MM.1S (cell line): ENCODE data around the gene HOXA13.

Experiments used
- DNase-seq: peaks from one replicate; pipeline ENCODE4 v3.0.0-alpha.2; 2015
- H2AFZ ChIP-seq: fragments of 300-600 bp; sonication (generic); 2 replicates; pipeline ENCODE4 v1.6.0; 2016; ENCODE audit warnings: antibody characterized with exemption, low read length
- H3F3A ChIP-seq: fragments of 300-600 bp; sonication (generic); 2 replicates; pipeline ENCODE4 v1.6.1; 2016; ENCODE audit warnings: mild to moderate bottlenecking, antibody characterized with exemption, low read length, moderate library complexity, mixed read lengths; ENCODE audit not compliant: insufficient read depth
- H3K27ac ChIP-seq: fragments of 300-600 bp; sonication (generic); 2 replicates; pipeline ENCODE4 v1.5.1; 2016; ENCODE audit warnings: mild to moderate bottlenecking, low read length
- H3K27me3 ChIP-seq: fragments of 300-600 bp; sonication (generic); replicated peaks from 2 replicates; pipeline ENCODE4 v1.6.0; 2016; ENCODE audit warnings: low read length; ENCODE audit not compliant: insufficient read depth
- H3K36me3 ChIP-seq: fragments of 300-600 bp; sonication (generic); replicated peaks from 2 replicates; pipeline ENCODE4 v1.6.1; 2016; ENCODE audit warnings: mild to moderate bottlenecking, low read length, mixed read lengths; ENCODE audit not compliant: insufficient read depth
- H3K4me1 ChIP-seq: fragments of 300-600 bp; sonication (generic); 2 replicates; pipeline ENCODE4 v1.6.1; 2016; ENCODE audit warnings: low read length, mixed read lengths
- H3K4me2 ChIP-seq: fragments of 300-600 bp; sonication (generic); 2 replicates; pipeline ENCODE4 v1.6.0; 2016; ENCODE audit warnings: low read depth, low read length
- H3K4me3 ChIP-seq: fragments of 300-600 bp; sonication (generic); 2 replicates; pipeline ENCODE4 v1.5.1; 2016; ENCODE audit warnings: low read length, mixed read lengths
- H3K79me2 ChIP-seq: fragments of 300-600 bp; sonication (generic); 2 replicates; pipeline ENCODE4 v1.6.1; 2016; ENCODE audit warnings: mixed run types, low read length, mixed read lengths
- H3K9ac ChIP-seq: fragments of 300-600 bp; sonication (generic); 2 replicates; pipeline ENCODE4 v1.6.1; 2016; ENCODE audit warnings: low read length, mixed read lengths
- H3K9me2 ChIP-seq: fragments of 300-600 bp; sonication (generic); replicated peaks from 2 replicates; pipeline ENCODE4 v1.6.1; 2016; ENCODE audit warnings: mild to moderate bottlenecking, low read length, mixed read lengths; ENCODE audit not compliant: insufficient read depth
- H3K9me3 ChIP-seq: fragments of 300-600 bp; sonication (generic); replicated peaks from 2 replicates; pipeline ENCODE4 v1.6.1; 2016; ENCODE audit warnings: mild to moderate bottlenecking, low read length, mixed read lengths; ENCODE audit not compliant: insufficient read depth
- H4K20me1 ChIP-seq: fragments of 300-600 bp; sonication (generic); 2 replicates; pipeline ENCODE4 v1.6.1; 2016; ENCODE audit warnings: mild to moderate bottlenecking, low read length, moderate library complexity, mixed read lengths; ENCODE audit not compliant: insufficient read depth
- EZH2 ChIP-seq: fragments of 300-600 bp; sonication (generic); optimal IDR thresholded peaks from 2 replicates; pipeline ENCODE3; 2017; ENCODE audit warnings: low read depth, mild to moderate bottlenecking, antibody characterized with exemption, low read length, mixed read lengths
- EZH2phosphoT487 ChIP-seq: fragments of 300-600 bp; sonication (generic); IDR thresholded peaks from 2 replicates; pipeline ENCODE4 v1.6.1; 2018; ENCODE audit warnings: antibody characterized with exemption, low read length
- TF ChIP-seq, protein P1 (sequence below): fragments of 300-600 bp; sonication (generic); IDR thresholded peaks from 2 replicates; pipeline ENCODE4 v1.5.1; 2016; ENCODE audit warnings: antibody characterized with exemption, low read length, mixed read lengths

The HOXA13 gene

DNA sequence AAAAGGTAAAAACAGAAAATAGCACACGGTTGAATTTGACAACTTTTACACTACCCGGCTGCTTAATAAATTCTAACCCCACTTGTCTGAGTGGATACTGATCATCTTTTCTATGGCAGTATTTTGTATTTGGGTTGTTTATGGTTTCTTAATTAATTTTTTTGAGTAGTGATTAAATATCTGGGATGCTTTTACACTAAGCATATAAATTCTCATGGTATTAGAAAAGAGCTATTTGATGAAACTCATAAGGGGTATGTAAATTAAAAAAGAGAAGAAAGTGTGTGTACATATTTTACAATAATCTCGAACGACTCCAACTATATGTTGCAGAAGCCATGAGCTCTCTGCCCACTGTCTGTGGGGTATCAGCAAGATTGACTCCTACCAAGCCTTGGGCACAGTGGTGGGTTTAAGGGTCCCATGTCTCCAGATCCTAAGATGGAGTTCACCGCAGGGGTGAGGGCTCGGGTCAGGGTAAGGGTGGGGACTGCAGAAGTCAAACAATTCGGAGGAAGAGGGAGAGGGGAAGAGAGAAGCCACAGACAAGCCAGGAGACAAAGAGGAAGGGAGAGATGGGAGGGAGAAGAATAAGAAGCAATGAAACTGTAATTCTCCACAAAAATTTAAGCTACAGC, 7.6 kb upstream of the HOXA13 start:
- DNase-seq = no peak
- H3K27me3 ChIP-seq = peaks cover 32% of the 10 kb centered on the region
- H3K9ac ChIP-seq = no peak overlapping the region
- no peak for TF ChIP-seq EZH2
- no peaks in the 10 kb centered on the region for H3K4me1 ChIP-seq
- H3K79me2 ChIP-seq = no peaks in the 10 kb centered on the region
- H3F3A ChIP-seq = no peaks in the 10 kb centered on the region
- no peaks in the 10 kb centered on the region for H3K36me3 ChIP-seq
- no peaks in the 10 kb centered on the region for H3K9me2 ChIP-seq
- H2AFZ ChIP-seq = no peak overlapping the region
- H3K9me3 ChIP-seq = no peaks in the 10 kb centered on the region
- H3K4me2 ChIP-seq = no peak overlapping the region
- H3K27ac ChIP-seq = no peak overlapping the region
- H3K4me3 ChIP-seq = no peak overlapping the region
- H4K20me1 ChIP-seq = no peaks in the 10 kb centered on the region

DNA sequence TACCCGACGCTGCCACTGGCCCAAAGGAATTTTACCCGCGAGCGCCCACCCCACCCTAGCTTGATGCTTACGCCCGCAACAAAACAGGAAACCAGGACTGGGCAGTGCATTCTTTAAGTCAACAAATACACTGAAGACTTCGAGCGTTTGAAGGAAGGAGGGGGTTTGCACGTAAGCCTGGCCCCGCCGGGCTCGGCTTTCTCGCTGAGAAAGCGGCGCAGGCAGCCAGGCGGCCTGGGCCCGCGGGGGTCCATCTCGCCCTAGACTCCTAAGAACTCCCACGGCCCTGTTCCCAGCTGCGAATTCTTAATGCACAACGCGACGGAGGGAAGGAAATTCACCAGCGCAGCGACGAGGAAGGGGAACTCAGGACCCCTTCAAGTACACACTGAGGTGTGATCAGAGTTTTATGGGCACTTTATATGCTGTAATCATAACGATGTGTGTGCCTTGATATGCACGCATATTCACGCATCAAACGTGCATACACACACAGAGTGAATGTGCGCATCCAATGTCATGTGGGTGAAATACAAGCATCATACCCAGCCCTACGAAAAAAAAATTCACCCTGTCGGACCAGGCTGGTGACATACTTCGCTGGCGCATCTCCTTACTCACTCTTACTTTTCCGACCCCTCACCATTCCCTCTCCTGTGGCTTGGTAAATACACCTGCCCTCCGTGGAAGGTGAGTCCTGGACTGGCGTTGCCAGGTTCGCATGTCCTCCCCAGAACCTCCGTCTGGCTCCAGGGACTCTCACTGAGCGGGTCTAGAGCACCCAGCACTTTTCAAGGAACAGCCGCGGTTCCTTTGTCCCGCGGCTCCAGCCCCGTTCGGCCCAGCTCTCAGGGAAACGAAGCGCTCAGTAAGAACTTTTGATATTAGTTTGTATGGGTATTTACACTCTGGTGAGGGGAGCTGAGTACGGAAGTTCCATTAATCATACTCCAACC, 5.7 kb upstream of the HOXA13 start:
- Histone ChIP-seq H3K36me3 (no peaks in the 10 kb centered on the region), H3K79me2 (no peaks in the 10 kb centered on the region), H3K27me3 (peaks cover 51% of the 10 kb centered on the region), H3K27ac (no peak overlapping the region), H3K4me3 (no peak overlapping the region), H3F3A (no peaks in the 10 kb centered on the region), H3K9ac (no peak overlapping the region), H2AFZ (no peak overlapping the region), H3K4me1 (no peaks in the 10 kb centered on the region), H4K20me1 (no peaks in the 10 kb centered on the region), H3K9me3 (no peaks in the 10 kb centered on the region), H3K4me2 (no peak overlapping the region), H3K9me2 (no peaks in the 10 kb centered on the region)
- TF ChIP-seq, protein P1, sequence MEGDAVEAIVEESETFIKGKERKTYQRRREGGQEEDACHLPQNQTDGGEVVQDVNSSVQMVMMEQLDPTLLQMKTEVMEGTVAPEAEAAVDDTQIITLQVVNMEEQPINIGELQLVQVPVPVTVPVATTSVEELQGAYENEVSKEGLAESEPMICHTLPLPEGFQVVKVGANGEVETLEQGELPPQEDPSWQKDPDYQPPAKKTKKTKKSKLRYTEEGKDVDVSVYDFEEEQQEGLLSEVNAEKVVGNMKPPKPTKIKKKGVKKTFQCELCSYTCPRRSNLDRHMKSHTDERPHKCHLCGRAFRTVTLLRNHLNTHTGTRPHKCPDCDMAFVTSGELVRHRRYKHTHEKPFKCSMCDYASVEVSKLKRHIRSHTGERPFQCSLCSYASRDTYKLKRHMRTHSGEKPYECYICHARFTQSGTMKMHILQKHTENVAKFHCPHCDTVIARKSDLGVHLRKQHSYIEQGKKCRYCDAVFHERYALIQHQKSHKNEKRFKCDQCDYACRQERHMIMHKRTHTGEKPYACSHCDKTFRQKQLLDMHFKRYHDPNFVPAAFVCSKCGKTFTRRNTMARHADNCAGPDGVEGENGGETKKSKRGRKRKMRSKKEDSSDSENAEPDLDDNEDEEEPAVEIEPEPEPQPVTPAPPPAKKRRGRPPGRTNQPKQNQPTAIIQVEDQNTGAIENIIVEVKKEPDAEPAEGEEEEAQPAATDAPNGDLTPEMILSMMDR = no peak
- no peak for TF ChIP-seq EZH2phosphoT487
- TF ChIP-seq EZH2 = no peak
- no peak for DNase-seq

DNA sequence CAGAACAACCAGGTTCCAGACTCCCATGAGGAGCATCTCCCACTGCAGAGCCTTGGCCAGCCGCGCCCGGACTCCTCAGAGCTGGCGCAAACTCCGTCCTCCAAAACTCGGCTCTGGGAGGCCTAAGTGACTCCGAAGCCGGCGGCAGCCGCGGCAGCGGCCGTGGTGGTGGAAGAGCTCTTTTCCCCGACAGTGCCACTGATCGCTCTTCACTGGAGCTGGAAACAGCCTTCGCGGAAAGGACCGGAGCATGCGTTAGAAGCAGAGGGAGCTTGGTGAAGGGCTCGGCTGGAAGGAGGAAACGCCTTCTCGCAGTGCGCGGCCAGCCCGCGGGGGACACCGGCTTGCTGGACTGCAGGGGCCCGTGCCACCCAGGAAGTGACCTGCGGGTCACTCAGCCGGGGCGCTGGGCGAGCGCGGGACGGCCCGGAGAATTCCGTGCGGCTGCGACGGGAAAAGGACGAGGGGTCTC, 5.0 kb upstream of the HOXA13 start:
- Histone ChIP-seq H4K20me1 (no peaks in the 10 kb centered on the region), H3K27ac (no peak overlapping the region), H3K9me3 (no peaks in the 10 kb centered on the region), H3K4me2 (no peak overlapping the region), H3K36me3 (no peaks in the 10 kb centered on the region), H3K4me1 (no peaks in the 10 kb centered on the region), H3K79me2 (no peaks in the 10 kb centered on the region), H3K27me3 (peaks cover 55% of the 10 kb centered on the region), H3K9ac (no peak overlapping the region), H2AFZ (no peak overlapping the region), H3K9me2 (no peaks in the 10 kb centered on the region), H3F3A (no peaks in the 10 kb centered on the region), H3K4me3 (no peak overlapping the region)
- DNase-seq = no peak
- TF ChIP-seq EZH2phosphoT487 (no peak), EZH2 (no peak)
- TF ChIP-seq, protein P1 = no peak
